Prostate gland (tissue), 2 donors: ENCODE results near the gene SPTBN5.

Experiments used
- CTCF ChIP-seq, 4 experiments: fragments of 200-600 bp in 2 of 4; fragments of 450-650 bp in 2 of 4; sonication (generic) in 2 of 4; IDR thresholded peaks; 1 replicate in 3 of 4; 2 replicates in 1 of 4; pipeline ENCODE4 v1.5.1; 2016 to 2019; ENCODE audit warnings: antibody characterized with exemption in 4 of 4, mild to moderate bottlenecking in 2 of 4, moderate library complexity in 2 of 4
- POLR2A ChIP-seq: fragments of 450-650 bp; IDR thresholded peaks from one replicate; pipeline ENCODE4 v1.6.1; 2016; ENCODE audit warnings: antibody characterized with exemption, mild to moderate bottlenecking
- POLR2AphosphoS5 ChIP-seq: sonication (generic); formaldehyde crosslinking; IDR thresholded peaks from one replicate; pipeline ENCODE4 v1.6.1; 2017; ENCODE audit warnings: antibody characterized with exemption

GRCh38 chr15:41928637-41929620 is 35.1 kb upstream of the SPTBN5 start:
- no peak for TF ChIP-seq CTCF (IDR thresholded peaks at IDR 0.05)
- TF ChIP-seq POLR2A, result no peak
- no peak for TF ChIP-seq POLR2AphosphoS5
